Activated T-cell treated with anti-CD3 and anti-CD28 coated beads, Interleukin-2, amount 50 U/mL, for 24 hours (primary cell): ENCODE data around the gene TPK1.

Experiments used
- DNase-seq: peaks from one replicate; pipeline ENCODE4 v3.0.0-alpha.2; 2020
- H3K27ac Mint-ChIP-seq: 2 replicates; pipeline ENCODE4 v1.8.0; 2020; ENCODE audit warnings: mild to moderate bottlenecking, mixed read lengths
- H3K27me3 Mint-ChIP-seq: 2 replicates; pipeline ENCODE4 v1.8.0; 2020; ENCODE audit warnings: mixed read lengths
- H3K36me3 Mint-ChIP-seq: 2 replicates; pipeline ENCODE4 v1.8.0; 2020; ENCODE audit warnings: low read depth, mixed read lengths
- H3K4me1 Mint-ChIP-seq: 2 replicates; pipeline ENCODE4 v1.8.0; 2020; ENCODE audit warnings: low read depth, mixed read lengths
- H3K4me3 Mint-ChIP-seq: 2 replicates; pipeline ENCODE4 v1.8.0; 2020; ENCODE audit warnings: mild to moderate bottlenecking, moderate library complexity, mixed read lengths
- H3K9me3 Mint-ChIP-seq: 2 replicates; pipeline ENCODE4 v1.8.0; 2020; ENCODE audit warnings: mixed read lengths

Gene TPK1

DNA sequence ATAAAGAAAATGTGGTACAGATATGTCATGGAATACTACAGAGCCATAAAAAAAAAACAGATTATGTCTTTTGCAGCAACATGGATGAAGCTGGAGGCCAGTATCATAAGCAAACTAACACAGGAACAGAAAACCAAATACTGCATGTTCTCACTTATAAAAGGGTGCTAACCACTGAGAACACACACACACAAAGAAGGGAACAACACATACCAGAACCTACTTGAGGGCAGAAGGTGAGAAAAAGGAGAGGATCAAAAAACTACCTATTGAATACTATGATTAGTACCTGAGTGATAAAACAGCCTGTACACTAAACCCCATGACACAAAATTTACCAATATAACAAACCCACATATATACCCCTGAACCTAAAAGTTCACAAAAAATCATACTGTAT, 144.6 kb downstream of the TPK1 start:
- H3K4me1 Mint-ChIP-seq, result no peaks in the 10 kb centered on the region
- no peak for DNase-seq
- H3K27me3 Mint-ChIP-seq, result no peaks in the 10 kb centered on the region
- no peak overlapping the region for H3K4me3 Mint-ChIP-seq
- peaks cover 11% of the 10 kb centered on the region for H3K36me3 Mint-ChIP-seq
- H3K9me3 Mint-ChIP-seq, result peaks cover under 1% of the 10 kb centered on the region
- no peak overlapping the region for H3K27ac Mint-ChIP-seq

GRCh38 chr7:144682581-144683280, 153.1 kb downstream of the TPK1 start:
- Mint-ChIP-seq H3K27ac (no peak overlapping the region), H3K4me3 (no peak overlapping the region), H3K27me3 (no peaks in the 10 kb centered on the region), H3K4me1 (no peaks in the 10 kb centered on the region), H3K36me3 (no peaks in the 10 kb centered on the region), H3K9me3 (no peaks in the 10 kb centered on the region)
- DNase-seq, result no peak

GRCh38 chr7:144676492-144676891, 159.4 kb downstream of the TPK1 start:
- Mint-ChIP-seq H3K36me3 (no peaks in the 10 kb centered on the region), H3K27ac (no peak overlapping the region)

DNA sequence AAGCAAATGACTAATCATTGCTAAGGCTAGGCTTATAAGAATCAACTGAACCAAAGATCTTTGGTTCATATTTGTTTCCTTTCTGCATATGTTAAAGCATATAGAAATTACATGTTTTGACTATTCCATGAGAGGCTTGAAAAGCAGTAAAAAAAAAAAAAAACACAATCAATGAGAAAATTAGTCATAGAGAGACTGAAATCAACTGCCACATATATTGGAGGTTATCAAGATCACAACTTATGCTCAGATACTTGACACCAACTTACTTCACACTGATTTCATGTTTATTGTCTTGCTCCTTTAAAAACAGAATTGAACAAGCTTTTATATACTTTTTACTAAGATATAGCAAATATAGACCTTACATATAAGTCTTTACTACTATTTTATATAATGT, 161.3 kb downstream of the TPK1 start:
- H3K9me3 Mint-ChIP-seq, result no peaks in the 10 kb centered on the region
- no peak overlapping the region for H3K4me3 Mint-ChIP-seq
- H3K4me1 Mint-ChIP-seq, result no peaks in the 10 kb centered on the region
- H3K27ac Mint-ChIP-seq, result no peak overlapping the region
- DNase-seq, result no peak
- no peaks in the 10 kb centered on the region for H3K27me3 Mint-ChIP-seq
- H3K36me3 Mint-ChIP-seq, result no peaks in the 10 kb centered on the region

More at GRCh38 chr7:144676492-144676891, 159.4 kb downstream of the TPK1 start:
- Mint-ChIP-seq H3K4me1 (no peaks in the 10 kb centered on the region), H3K4me3 (no peak overlapping the region), H3K9me3 (no peaks in the 10 kb centered on the region), H3K27me3 (no peaks in the 10 kb centered on the region)
- no peak for DNase-seq

DNA sequence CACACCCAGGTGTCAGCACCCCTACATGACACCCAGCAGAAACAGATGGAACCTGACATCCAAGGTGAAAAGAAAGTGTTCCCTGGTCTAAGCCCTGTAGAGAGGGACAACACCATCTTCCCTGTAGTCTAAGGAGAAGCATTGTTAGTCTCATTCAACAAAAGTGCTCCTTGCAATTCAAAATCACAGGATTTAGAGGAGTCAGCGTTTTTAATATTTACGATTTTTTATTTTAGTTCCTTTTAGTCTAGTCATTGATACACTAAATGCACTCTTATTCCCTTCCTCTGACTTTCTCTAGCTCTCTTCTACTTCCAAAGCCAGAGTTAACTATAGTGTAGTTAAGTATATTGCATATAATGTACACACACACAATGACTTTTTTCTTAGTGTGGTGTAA, 163.0 kb downstream of the TPK1 start:
- Mint-ChIP-seq H3K4me1 (no peaks in the 10 kb centered on the region), H3K4me3 (no peak overlapping the region), H3K27me3 (no peaks in the 10 kb centered on the region), H3K27ac (no peak overlapping the region), H3K36me3 (no peaks in the 10 kb centered on the region), H3K9me3 (no peaks in the 10 kb centered on the region)
- no peak for DNase-seq

- Mint-ChIP-seq H3K9me3 (no peaks in the 10 kb centered on the region), H3K4me3 (no peak overlapping the region), H3K4me1 (no peaks in the 10 kb centered on the region), H3K36me3 (no peaks in the 10 kb centered on the region), H3K27ac (no peak overlapping the region), H3K27me3 (no peaks in the 10 kb centered on the region)
- no peak for DNase-seq
These were observed 164.4 kb downstream of the TPK1 start for GRCh38 chr7:144671429-144671828.

DNA sequence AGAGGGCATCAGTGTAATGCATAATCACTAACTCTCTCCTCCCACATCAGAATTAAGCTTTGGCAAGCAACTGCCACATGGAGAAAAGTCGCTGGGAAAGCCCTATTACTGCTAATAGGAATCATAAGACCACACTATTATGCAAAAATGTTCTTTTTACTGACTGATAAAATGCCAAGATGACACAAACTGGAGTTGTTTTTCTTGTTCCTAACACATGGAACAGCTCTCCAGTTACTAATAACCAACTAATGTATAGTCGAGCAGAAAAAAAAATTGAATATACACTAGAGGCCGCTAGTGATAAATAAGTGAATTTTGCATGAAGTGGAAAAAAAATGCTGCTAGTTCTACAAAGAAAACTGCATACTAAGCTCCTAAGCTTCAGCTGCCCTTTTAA, 165.6 kb downstream of the TPK1 start:
- Mint-ChIP-seq H3K27me3 (no peaks in the 10 kb centered on the region), H3K9me3 (no peaks in the 10 kb centered on the region), H3K4me1 (no peaks in the 10 kb centered on the region), H3K36me3 (peaks cover 3% of the 10 kb centered on the region), H3K4me3 (no peak overlapping the region), H3K27ac (no peak overlapping the region)
- no peak for DNase-seq

DNA sequence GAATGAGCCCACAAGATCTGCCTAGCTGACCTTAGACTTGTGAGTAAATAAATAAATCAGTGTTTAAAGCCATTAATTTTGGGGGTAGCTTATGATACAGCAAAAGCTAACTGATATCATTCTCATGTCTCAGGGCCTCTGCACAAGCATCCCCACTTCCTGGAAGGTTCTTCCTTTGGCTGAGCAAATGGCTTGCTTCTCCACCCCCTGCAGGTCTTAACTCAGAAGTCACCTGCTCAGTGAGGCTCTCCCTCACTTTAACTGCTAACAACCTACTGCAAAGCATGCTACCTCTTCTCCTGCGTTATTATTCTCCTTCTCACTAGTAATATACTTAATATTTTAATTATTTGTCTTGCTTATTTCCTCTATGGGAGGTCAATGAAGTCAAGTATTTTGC, 167.3 kb downstream of the TPK1 start:
- Mint-ChIP-seq H3K27ac (no peak overlapping the region), H3K27me3 (no peaks in the 10 kb centered on the region), H3K4me3 (no peak overlapping the region), H3K36me3 (peaks cover 12% of the 10 kb centered on the region), H3K4me1 (no peaks in the 10 kb centered on the region), H3K9me3 (peaks cover 5% of the 10 kb centered on the region)
- DNase-seq, result no peak

- H3K4me1 Mint-ChIP-seq, result no peaks in the 10 kb centered on the region
- DNase-seq, result no peak
- H3K27me3 Mint-ChIP-seq, result no peaks in the 10 kb centered on the region
- H3K9me3 Mint-ChIP-seq, result peaks cover 5% of the 10 kb centered on the region
- no peak overlapping the region for H3K27ac Mint-ChIP-seq
- H3K36me3 Mint-ChIP-seq, result peaks cover 17% of the 10 kb centered on the region
- no peak overlapping the region for H3K4me3 Mint-ChIP-seq
These were observed 170.0 kb downstream of the TPK1 start for GRCh38 chr7:144665689-144666381.

DNA sequence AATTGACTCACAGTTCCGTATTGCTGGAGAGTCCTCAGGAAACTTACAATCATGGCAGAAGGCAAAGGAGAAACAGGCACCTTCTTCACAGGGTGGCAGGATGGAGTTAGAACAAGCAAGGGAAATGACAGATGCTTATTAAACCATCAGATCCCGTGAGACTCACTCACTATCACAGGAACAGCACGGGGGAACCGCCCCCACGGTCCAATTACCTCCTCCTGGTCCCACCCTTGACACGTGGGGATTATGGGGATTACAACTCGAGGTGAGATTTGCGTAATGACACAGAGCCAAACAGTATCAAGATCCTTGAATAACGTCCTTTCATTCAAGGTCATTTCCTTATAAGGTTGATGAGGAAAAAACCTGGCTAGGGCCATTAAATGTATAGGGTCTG, 176.6 kb downstream of the TPK1 start:
- DNase-seq, result no peak
- no peak overlapping the region for H3K4me3 Mint-ChIP-seq
- no peaks in the 10 kb centered on the region for H3K27me3 Mint-ChIP-seq
- H3K36me3 Mint-ChIP-seq, result peaks cover 7% of the 10 kb centered on the region
- H3K27ac Mint-ChIP-seq, result no peak overlapping the region
- H3K4me1 Mint-ChIP-seq, result no peaks in the 10 kb centered on the region
- no peaks in the 10 kb centered on the region for H3K9me3 Mint-ChIP-seq

DNA sequence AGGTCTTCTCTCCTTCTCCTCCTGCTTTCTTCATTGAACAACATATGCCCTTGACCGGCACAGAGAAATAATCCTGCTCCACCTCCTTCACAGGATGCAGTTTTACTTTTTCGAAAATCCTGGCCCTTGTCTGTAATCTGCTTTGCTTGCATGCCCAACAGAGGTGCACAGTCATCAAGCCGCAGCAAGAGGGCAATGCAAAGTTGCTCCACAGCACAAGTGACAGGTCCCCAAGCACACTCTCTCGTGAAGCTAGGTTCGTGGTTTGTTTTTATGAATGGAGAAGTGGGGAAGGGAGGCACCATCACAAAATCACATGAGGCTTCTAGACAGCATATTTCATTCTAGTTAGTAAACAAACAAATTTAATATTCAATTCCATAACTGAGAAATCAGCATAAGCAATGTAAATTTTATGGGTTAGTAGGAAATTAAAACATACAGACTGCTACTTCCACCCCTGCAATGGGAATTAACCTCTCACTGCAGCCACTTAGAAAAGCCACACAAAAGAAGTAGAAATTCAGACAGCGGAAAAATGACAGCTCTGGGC, 178.8 kb downstream of the TPK1 start:
- Mint-ChIP-seq H3K36me3 (peaks cover 3% of the 10 kb centered on the region), H3K9me3 (no peaks in the 10 kb centered on the region), H3K4me1 (no peaks in the 10 kb centered on the region), H3K27ac (no peak overlapping the region), H3K27me3 (no peaks in the 10 kb centered on the region), H3K4me3 (no peak overlapping the region)
- DNase-seq, result no peak

- H3K4me1 Mint-ChIP-seq, result no peaks in the 10 kb centered on the region
- H3K36me3 Mint-ChIP-seq, result peaks cover 15% of the 10 kb centered on the region
- no peak for DNase-seq
- no peak overlapping the region for H3K27ac Mint-ChIP-seq
- H3K4me3 Mint-ChIP-seq, result no peak overlapping the region
- peaks cover 4% of the 10 kb centered on the region for H3K9me3 Mint-ChIP-seq
- H3K27me3 Mint-ChIP-seq, result no peaks in the 10 kb centered on the region
These were observed 182.4 kb downstream of the TPK1 start for GRCh38 chr7:144653449-144653848.

- peaks cover 4% of the 10 kb centered on the region for H3K9me3 Mint-ChIP-seq
These were observed 185.4 kb downstream of the TPK1 start for GRCh38 chr7:144650439-144650838.

GRCh38 chr7:144649120-144649519, 186.7 kb downstream of the TPK1 start:
- H3K9me3 Mint-ChIP-seq, result peaks cover 4% of the 10 kb centered on the region
- no peak overlapping the region for H3K27ac Mint-ChIP-seq
- H3K4me3 Mint-ChIP-seq, result no peak overlapping the region
- H3K36me3 Mint-ChIP-seq, result peaks cover 34% of the 10 kb centered on the region
- no peak for DNase-seq
- no peaks in the 10 kb centered on the region for H3K4me1 Mint-ChIP-seq
- H3K27me3 Mint-ChIP-seq, result no peaks in the 10 kb centered on the region

More at GRCh38 chr7:144650439-144650838, 185.4 kb downstream of the TPK1 start:
- H3K36me3 Mint-ChIP-seq, result peaks cover 33% of the 10 kb centered on the region
- H3K4me3 Mint-ChIP-seq, result no peak overlapping the region
- H3K27ac Mint-ChIP-seq, result no peak overlapping the region
- no peak for DNase-seq
- no peaks in the 10 kb centered on the region for H3K4me1 Mint-ChIP-seq
- H3K27me3 Mint-ChIP-seq, result no peaks in the 10 kb centered on the region

- Mint-ChIP-seq H3K27ac (no peak overlapping the region), H3K36me3 (peaks cover 10% of the 10 kb centered on the region)
These were observed 194.3 kb downstream of the TPK1 start for GRCh38 chr7:144641389-144642044.

More at GRCh38 chr7:144641389-144642044, 194.3 kb downstream of the TPK1 start:
- DNase-seq, result no peak
- Mint-ChIP-seq H3K4me1 (no peaks in the 10 kb centered on the region), H3K4me3 (no peak overlapping the region), H3K9me3 (no peaks in the 10 kb centered on the region), H3K27me3 (no peaks in the 10 kb centered on the region)
